Uterus (tissue), 4 donors: ENCODE data around the gene RRBP1. TPM values are rescaled to one million over a fixed set of nuclear protein-coding genes. Genes with fewer than 3 reads are reported as not detected.
A peak's percentile ranks its signal among the peaks of the same experiment; 100 is the strongest.

Experiments
- DNase-seq, 2 donors: peaks; one replicate each; pipeline ENCODE4 v3.0.0-alpha.2; 2019 to 2020
- H3K27ac ChIP-seq, 2 donors: fragments of 200-600 bp; sonication (generic); 1 replicate in 1 of 2; 2 replicates in 1 of 2; pipeline ENCODE4 v1.5.1; 2016 to 2018
- H3K27me3 ChIP-seq, 2 donors: fragments of 200-600 bp; sonication (generic); one replicate each; pipeline ENCODE4 v1.5.1; 2018 to 2019; ENCODE audit warnings: control low read depth in 1 of 2
- H3K36me3 ChIP-seq, 2 donors: fragments of 200-600 bp; sonication (generic); one replicate each; pipeline ENCODE4 v1.5.1; 2019; ENCODE audit warnings: control low read depth in 1 of 2
- H3K4me1 ChIP-seq, 2 donors: fragments of 200-600 bp; sonication (generic); one replicate each; pipeline ENCODE4 v1.5.1; 2018 to 2019; ENCODE audit warnings: control low read depth in 1 of 2
- H3K4me3 ChIP-seq, 2 donors: fragments of 200-600 bp; sonication (generic); 1 replicate in 1 of 2; 2 replicates in 1 of 2; pipeline ENCODE4 v1.5.1; 2018 to 2019; ENCODE audit warnings: mild to moderate bottlenecking in 1 of 2
- H3K9me3 ChIP-seq, 2 donors: fragments of 200-600 bp; sonication (generic); one replicate each; pipeline ENCODE4 v1.5.1; 2019; ENCODE audit warnings: control low read depth in 1 of 2
- POLR2A ChIP-seq, 2 donors: fragments of 450-650 bp; IDR thresholded peaks; one replicate each; pipeline ENCODE4 v1.6.1; 2016; ENCODE audit warnings: antibody characterized with exemption in 2 of 2, mild to moderate bottlenecking in 1 of 2, moderate library complexity in 1 of 2
- intact Hi-C: fragments of 100-400 bp; cut with DNase I; formaldehyde crosslinking; loops from one replicate; pipeline ENCODE4 v1.15.1; 2023; ENCODE audit warnings: low total_unique reads
- total RNA-seq, 4 donors: library from RNA; depleted of rRNA in 3 of 4; stranded (reverse); fragments of >200 nt in 3 of 4; gene quantifications; one replicate each; pipeline versions ENCODE4 v1.1.0 to v1.2.4, GENCODE V29; 2014 to 2023
- TF ChIP-seq, protein P1 (sequence below), 4 experiments: fragments of 200-600 bp in 2 of 4; fragments of 450-650 bp in 2 of 4; sonication (generic) in 2 of 4; IDR thresholded peaks; one replicate each; pipeline ENCODE4 v1.5.1; 2016 to 2019; ENCODE audit warnings: antibody characterized with exemption in 4 of 4, mild to moderate bottlenecking in 2 of 4, moderate library complexity in 1 of 4
- donor health status: DM: yes; HTN: yes; CAD: no.

The RRBP1 gene
- total RNA-seq, 4 donors from 2014 or later = 13.2 to 172 (median 96.9) TPM

DNA sequence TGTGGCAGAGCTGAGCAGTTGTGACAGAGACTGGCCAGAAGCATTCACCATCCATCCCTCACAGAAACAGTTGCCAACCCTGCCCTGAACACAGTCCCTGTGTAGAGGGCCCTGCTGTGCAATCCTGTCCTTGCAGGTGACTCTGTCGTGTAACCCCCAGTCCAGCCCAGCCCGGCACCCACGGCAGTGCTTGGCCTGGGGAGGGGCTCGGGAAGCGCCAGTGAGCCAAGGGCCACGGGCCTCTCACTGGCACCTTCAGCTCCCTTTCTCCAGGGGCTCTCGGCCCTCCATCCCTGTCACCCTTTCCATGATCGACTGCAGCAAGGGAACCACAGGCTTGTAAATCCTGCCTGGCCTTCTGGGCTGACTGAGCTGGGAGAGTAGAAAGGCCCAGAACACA, 53.0 kb downstream of the RRBP1 start:
- DNase-seq = no peak
- no peaks in the 10 kb centered on the region for H3K36me3 ChIP-seq
- intact Hi-C loops = no loop called here

DNA sequence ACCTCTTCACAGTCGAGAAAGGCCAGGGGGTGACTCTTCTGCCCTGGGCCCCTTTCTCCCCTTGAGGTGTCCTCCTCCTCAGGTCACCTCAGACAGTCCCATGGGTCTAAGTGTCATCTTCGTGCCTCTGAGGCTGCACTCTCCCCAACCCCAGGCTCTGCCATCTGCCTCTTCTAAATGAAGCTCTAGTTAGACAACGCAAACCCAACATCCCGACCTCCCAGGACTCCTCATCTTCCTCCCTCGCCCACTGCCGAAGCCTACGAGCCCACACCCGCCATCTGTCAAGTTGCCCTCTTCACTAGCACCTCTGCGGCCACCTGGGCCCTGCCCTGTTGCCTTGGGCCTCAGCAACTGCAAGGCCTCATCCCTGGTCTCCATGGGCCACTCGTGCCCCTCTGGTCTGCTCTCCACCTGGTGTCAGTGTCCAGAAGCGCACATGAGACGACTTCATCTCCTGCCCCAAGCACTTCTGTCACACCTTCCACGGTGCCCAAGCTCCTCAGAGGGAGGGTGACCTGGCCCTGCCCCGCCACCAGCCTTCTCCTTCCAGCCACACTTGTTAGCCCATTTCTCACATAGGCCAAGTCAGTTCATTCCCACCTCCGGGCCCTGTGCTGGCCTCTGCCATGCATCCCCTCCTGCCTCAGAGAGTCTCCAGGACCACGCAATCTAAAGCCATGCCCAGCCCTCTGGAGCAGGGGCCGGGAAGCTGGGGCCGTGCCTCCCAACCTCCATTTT, 53.8 kb downstream of the RRBP1 start:
- no peak overlapping the region for H3K27ac ChIP-seq
- intact Hi-C loops = no loop called here
- H3K9me3 ChIP-seq = no peaks in the 10 kb centered on the region
- no peak for DNase-seq
- H3K36me3 ChIP-seq = no peaks in the 10 kb centered on the region
- H3K27me3 ChIP-seq = no peaks in the 10 kb centered on the region
- no peaks in the 10 kb centered on the region for H3K4me1 ChIP-seq
- no peak overlapping the region for H3K4me3 ChIP-seq
- TF ChIP-seq POLR2A (IDR thresholded peaks at IDR 0.05) = no peak
- TF ChIP-seq, protein P1, sequence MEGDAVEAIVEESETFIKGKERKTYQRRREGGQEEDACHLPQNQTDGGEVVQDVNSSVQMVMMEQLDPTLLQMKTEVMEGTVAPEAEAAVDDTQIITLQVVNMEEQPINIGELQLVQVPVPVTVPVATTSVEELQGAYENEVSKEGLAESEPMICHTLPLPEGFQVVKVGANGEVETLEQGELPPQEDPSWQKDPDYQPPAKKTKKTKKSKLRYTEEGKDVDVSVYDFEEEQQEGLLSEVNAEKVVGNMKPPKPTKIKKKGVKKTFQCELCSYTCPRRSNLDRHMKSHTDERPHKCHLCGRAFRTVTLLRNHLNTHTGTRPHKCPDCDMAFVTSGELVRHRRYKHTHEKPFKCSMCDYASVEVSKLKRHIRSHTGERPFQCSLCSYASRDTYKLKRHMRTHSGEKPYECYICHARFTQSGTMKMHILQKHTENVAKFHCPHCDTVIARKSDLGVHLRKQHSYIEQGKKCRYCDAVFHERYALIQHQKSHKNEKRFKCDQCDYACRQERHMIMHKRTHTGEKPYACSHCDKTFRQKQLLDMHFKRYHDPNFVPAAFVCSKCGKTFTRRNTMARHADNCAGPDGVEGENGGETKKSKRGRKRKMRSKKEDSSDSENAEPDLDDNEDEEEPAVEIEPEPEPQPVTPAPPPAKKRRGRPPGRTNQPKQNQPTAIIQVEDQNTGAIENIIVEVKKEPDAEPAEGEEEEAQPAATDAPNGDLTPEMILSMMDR (IDR thresholded peaks at IDR 0.05) = no peak

More for the DNA sequence above, 53.0 kb downstream of the RRBP1 start:
- no peak overlapping the region for H3K4me3 ChIP-seq
- H3K27ac ChIP-seq = no peak overlapping the region
- no peaks in the 10 kb centered on the region for H3K9me3 ChIP-seq
- TF ChIP-seq, protein P1 (IDR thresholded peaks at IDR 0.05) = no peak
- no peak for TF ChIP-seq POLR2A (IDR thresholded peaks at IDR 0.05)
- H3K4me1 ChIP-seq = no peaks in the 10 kb centered on the region
- no peaks in the 10 kb centered on the region for H3K27me3 ChIP-seq

DNA sequence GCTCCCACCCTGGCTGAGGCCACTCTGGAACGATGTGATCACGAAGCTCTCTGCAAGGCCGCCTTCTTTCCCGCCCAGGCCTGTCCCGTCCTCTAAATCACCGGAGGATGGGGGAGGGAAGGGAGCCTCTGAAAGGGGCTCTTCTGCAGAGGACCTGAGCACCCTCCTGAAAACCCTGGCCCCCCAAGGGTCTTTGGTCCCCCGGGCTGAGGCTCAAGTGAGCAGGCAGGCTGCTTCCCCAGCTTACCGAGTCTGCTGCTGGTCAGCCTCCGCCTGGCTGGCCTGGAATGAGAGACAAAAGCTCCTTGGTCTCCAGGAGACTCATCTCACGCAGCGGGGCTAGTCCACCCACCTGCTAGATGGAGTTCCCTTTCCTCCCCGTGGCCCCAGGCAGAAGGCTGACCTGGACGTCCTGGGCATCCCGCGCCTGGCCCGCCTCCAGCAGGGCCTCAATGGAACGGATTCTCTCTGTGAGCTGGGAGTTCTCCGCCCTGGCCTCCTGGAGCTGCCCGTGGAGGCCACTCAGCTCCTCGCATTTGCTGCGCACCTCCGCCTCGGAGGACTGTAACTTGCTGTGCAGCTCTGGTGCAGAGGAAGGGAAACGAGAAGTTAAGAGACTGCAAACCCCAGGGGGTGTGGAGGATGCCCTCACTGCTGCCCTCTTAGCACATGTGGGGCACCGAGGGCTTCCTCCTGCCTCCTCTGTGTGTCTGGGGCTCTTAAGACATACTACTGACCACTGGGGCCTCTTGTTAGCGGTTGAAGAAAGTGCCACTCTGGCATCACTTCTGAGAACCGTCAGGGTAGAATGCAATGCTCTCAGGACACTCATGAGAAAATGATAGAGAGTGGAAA, 54.7 kb downstream of the RRBP1 start:
- peak in 1 of 2 donors; percentile 15 for DNase-seq
- TF ChIP-seq, protein P1 (IDR thresholded peaks at IDR 0.05) = no peak
- no peak for TF ChIP-seq POLR2A (IDR thresholded peaks at IDR 0.05)
- Histone ChIP-seq H3K4me1 (no peaks in the 10 kb centered on the region), H3K36me3 (no peaks in the 10 kb centered on the region), H3K27ac (peak overlapping the region in 1 of 2 donors; percentile 32), H3K27me3 (no peaks in the 10 kb centered on the region), H3K9me3 (no peaks in the 10 kb centered on the region), H3K4me3 (no peak overlapping the region)
- intact Hi-C loops = no loop called here

DNA sequence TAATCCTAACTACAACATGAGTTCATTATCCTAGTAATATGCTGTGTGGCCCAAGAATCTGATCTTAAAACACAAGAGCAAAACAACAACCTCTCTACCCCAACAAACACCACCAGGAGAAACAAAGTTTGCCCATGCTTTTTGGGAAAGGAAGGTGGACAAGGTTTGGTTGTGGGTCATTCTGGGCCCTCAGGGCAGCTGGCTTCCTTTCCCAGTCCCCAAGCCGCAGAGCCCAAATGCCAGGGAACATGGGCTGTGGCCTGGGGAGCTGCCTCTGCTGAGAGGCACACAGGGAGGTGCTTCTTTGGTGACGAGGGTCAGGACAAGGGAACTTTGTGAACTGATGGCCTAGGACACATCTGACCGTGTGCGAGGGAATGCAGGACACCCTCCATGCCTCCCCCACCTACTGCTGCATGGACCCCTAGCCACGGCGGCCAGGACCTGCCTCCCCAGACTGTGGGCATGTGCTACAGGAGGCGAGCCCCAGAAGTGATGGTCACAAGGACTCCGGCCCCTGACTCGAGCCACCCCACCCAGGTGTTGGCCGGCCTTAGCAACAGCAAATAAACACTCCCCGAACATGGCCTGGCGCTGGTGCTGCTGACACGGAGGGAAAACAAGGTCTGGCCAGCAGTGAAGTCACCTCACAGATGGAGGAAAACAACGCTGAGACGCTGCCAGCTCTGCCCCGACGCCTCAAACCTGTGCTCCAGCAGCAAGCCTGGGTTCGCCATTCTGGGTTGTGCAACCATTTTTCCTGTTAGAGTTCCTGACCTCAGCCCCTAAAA, 55.6 kb downstream of the RRBP1 start:
- no peaks in the 10 kb centered on the region for H3K4me1 ChIP-seq
- no peaks in the 10 kb centered on the region for H3K9me3 ChIP-seq
- peak in 1 of 2 donors; percentile 52 for DNase-seq
- intact Hi-C loops = no loop called here
- no peaks in the 10 kb centered on the region for H3K36me3 ChIP-seq
- no peak overlapping the region for H3K4me3 ChIP-seq
- TF ChIP-seq, protein P1 (IDR thresholded peaks at IDR 0.05) = no peak
- no peak for TF ChIP-seq POLR2A (IDR thresholded peaks at IDR 0.05)
- H3K27ac ChIP-seq = peak overlapping the region; percentile 32 to 39
- H3K27me3 ChIP-seq = no peaks in the 10 kb centered on the region
